GM23338 (cell line): ENCODE measurements around the gene RAB40B. TPM values are rescaled to one million over a fixed set of nuclear protein-coding genes. Genes with fewer than 3 reads are reported as not detected.

ENCODE experiments used
- ATAC-seq: fragments of 200-7000 bp; cut with Tn5 transposase; 3 replicates; pipeline ENCODE4 v1.9.1; 2020
- DNase-seq: peaks from one replicate; pipeline ENCODE4 v3.0.0-alpha.2; 2015; ENCODE audit warnings: low spot score
- H2AFZ ChIP-seq: fragments of 200-600 bp; sonication (generic); 2 replicates; pipeline ENCODE4 v1.8.0; 2016; ENCODE audit warnings: antibody characterized with exemption, mild to moderate bottlenecking, moderate library complexity
- H3F3A ChIP-seq: fragments of 200-600 bp; sonication (generic); replicated peaks from 2 replicates; pipeline ENCODE4 v1.8.0; 2017; ENCODE audit warnings: antibody characterized with exemption, mixed run types, low read depth
- H3K27ac ChIP-seq: fragments of 200-600 bp; sonication (generic); 2 replicates; pipeline ENCODE4 v1.6.1; 2016; ENCODE audit warnings: low read depth
- H3K27me3 ChIP-seq: fragments of 200-600 bp; sonication (generic); 2 replicates; pipeline ENCODE4 v1.8.0; 2016; ENCODE audit warnings: mild to moderate bottlenecking, mixed run types, moderate library complexity; ENCODE audit not compliant: insufficient read depth
- H3K36me3 ChIP-seq: fragments of 200-600 bp; sonication (generic); 2 replicates; pipeline ENCODE4 v1.8.0; 2016; ENCODE audit warnings: mild to moderate bottlenecking; ENCODE audit not compliant: insufficient read depth
- H3K4me1 ChIP-seq: fragments of 200-600 bp; sonication (generic); 2 replicates; pipeline ENCODE4 v1.8.0; 2016; ENCODE audit warnings: mild to moderate bottlenecking, moderate library complexity; ENCODE audit not compliant: insufficient read depth
- H3K4me2 ChIP-seq: fragments of 200-600 bp; sonication (generic); 2 replicates; pipeline ENCODE4 v1.7.1; 2017; ENCODE audit warnings: mixed run types
- H3K4me3 ChIP-seq: fragments of 200-600 bp; sonication (generic); 2 replicates; pipeline ENCODE4 v1.6.1; 2016; ENCODE audit warnings: mixed run types
- H3K79me2 ChIP-seq: fragments of 200-600 bp; sonication (generic); replicated peaks from 2 replicates; pipeline ENCODE4 v1.8.0; 2017; ENCODE audit warnings: mild to moderate bottlenecking; ENCODE audit not compliant: insufficient read depth
- H3K9me2 ChIP-seq: fragments of 200-600 bp; sonication (generic); 2 replicates; pipeline ENCODE4 v1.8.0; 2017; ENCODE audit not compliant: insufficient read depth
- H4K20me1 ChIP-seq: fragments of 200-600 bp; sonication (generic); replicated peaks from 2 replicates; pipeline ENCODE4 v1.8.0; 2017; ENCODE audit warnings: mild to moderate bottlenecking; ENCODE audit not compliant: insufficient read depth
- H3K27ac Mint-ChIP-seq: 2 replicates; pipeline ENCODE4 v1.8.0; 2020; ENCODE audit warnings: inconsistent platforms, mild to moderate bottlenecking, moderate library complexity, mixed read lengths
- H3K27me3 Mint-ChIP-seq: 3 replicates; pipeline ENCODE4 v1.8.0; 2022; ENCODE audit warnings: low read depth, mild to moderate bottlenecking, moderate library complexity, mixed read lengths, inconsistent platforms; ENCODE audit not compliant: insufficient read depth, poor library complexity
- H3K36me3 Mint-ChIP-seq: 3 replicates; pipeline ENCODE4 v1.8.0; 2021; ENCODE audit warnings: low read depth, mild to moderate bottlenecking, inconsistent platforms, moderate library complexity, mixed read lengths
- H3K4me1 Mint-ChIP-seq: 3 replicates; pipeline ENCODE4 v1.8.0; 2020; ENCODE audit warnings: mild to moderate bottlenecking, inconsistent platforms, mixed read lengths
- H3K4me3 Mint-ChIP-seq: 3 replicates; pipeline ENCODE4 v1.8.0; 2021; ENCODE audit warnings: moderate library complexity, mild to moderate bottlenecking, inconsistent platforms, mixed read lengths
- H3K9me3 Mint-ChIP-seq: 3 replicates; pipeline ENCODE4 v1.8.0; 2020; ENCODE audit warnings: moderate library complexity, mild to moderate bottlenecking, inconsistent platforms, mixed read lengths
- JUNB ChIP-seq: IDR thresholded peaks from one replicate; pipeline ENCODE4 v1.6.1; 2016; ENCODE audit warnings: antibody characterized with exemption; ENCODE audit not compliant: unreplicated experiment
- NANOG ChIP-seq: IDR thresholded peaks from 2 replicates; pipeline ENCODE4 v1.6.1; 2016; ENCODE audit warnings: antibody characterized with exemption, borderline replicate concordance
- STAT1 ChIP-seq: IDR thresholded peaks from one replicate; pipeline ENCODE4 v1.6.1; 2016; ENCODE audit warnings: antibody characterized with exemption; ENCODE audit not compliant: unreplicated experiment
- ZNF114 ChIP-seq: fragments of 250-450 bp; sonication (Bioruptor Pico); IDR thresholded peaks from 2 replicates; pipeline ENCODE4 v1.5.0; 2020; ENCODE audit warnings: mild to moderate bottlenecking, moderate library complexity
- ZNF331 ChIP-seq: fragments of 250-450 bp; sonication (Bioruptor Pico); IDR thresholded peaks from 2 replicates; pipeline ENCODE4 v1.5.0; 2020; ENCODE audit warnings: low read depth, mild to moderate bottlenecking, moderate library complexity
- ZNF462 ChIP-seq: fragments of 250-450 bp; sonication (Bioruptor Pico); IDR thresholded peaks from 2 replicates; pipeline ENCODE4 v1.5.0; 2020; ENCODE audit warnings: mild to moderate bottlenecking, moderate library complexity
- polyA plus RNA-seq: library from polyadenylated mRNA; unstranded; fragments of >200 nt; fragmentation: Nextera tagmentation; extraction: Ambion mirVana; gene quantifications from 2 replicates; pipeline ENCODE4 v1.2.1, GENCODE V29; 2016
- total RNA-seq: library from RNA; depleted of rRNA; stranded (reverse); fragments of >200 nt; shearing (Covaris generic); gene quantifications from 2 replicates; pipeline ENCODE4 v1.2.3, GENCODE V29; 2014
- TF ChIP-seq, protein P1 (sequence below): IDR thresholded peaks from 2 replicates; pipeline ENCODE4 v1.6.1; 2016; ENCODE audit warnings: antibody characterized with exemption
- TF ChIP-seq, protein P2 (sequence below): IDR thresholded peaks from one replicate; pipeline ENCODE4 v1.6.1; 2018; ENCODE audit warnings: antibody characterized with exemption; ENCODE audit not compliant: unreplicated experiment

Gene RAB40B
- total and polyA plus RNA-seq, 2 experiments from 2014 or later: 4.2 to 5.2 TPM

- Mint-ChIP-seq H3K4me1 (peaks cover 9% of the 10 kb centered on the region), H3K27ac (no peak overlapping the region), H3K36me3 (peaks cover 24% of the 10 kb centered on the region), H3K4me3 (no peak overlapping the region), H3K27me3 (peaks cover 1% of the 10 kb centered on the region), H3K9me3 (no peaks in the 10 kb centered on the region; the same call in 2 of the 3 replicates)
- no peak overlapping the region for H3K4me3 ChIP-seq
- H3F3A ChIP-seq: no peaks in the 10 kb centered on the region
- no peaks in the 10 kb centered on the region for H4K20me1 ChIP-seq
- TF ChIP-seq STAT1 (no peak), ZNF114 (CRISPR knock-in tag) (no peak)
- TF ChIP-seq, protein P1, sequence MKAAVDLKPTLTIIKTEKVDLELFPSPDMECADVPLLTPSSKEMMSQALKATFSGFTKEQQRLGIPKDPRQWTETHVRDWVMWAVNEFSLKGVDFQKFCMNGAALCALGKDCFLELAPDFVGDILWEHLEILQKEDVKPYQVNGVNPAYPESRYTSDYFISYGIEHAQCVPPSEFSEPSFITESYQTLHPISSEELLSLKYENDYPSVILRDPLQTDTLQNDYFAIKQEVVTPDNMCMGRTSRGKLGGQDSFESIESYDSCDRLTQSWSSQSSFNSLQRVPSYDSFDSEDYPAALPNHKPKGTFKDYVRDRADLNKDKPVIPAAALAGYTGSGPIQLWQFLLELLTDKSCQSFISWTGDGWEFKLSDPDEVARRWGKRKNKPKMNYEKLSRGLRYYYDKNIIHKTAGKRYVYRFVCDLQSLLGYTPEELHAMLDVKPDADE: no peak
- H3K79me2 ChIP-seq: peaks cover 4% of the 10 kb centered on the region; the same call in 1 of the 2 replicates
- no peak overlapping the region for H2AFZ ChIP-seq
- H3K4me1 ChIP-seq: peaks cover 4% of the 10 kb centered on the region; the same call in 1 of the 2 replicates
- H3K27ac ChIP-seq: no peak overlapping the region
- 0 out of 2 replicates have a peak, but pooled peaks cover 4% of the 10 kb centered on the region for H3K27me3 ChIP-seq
- no peak overlapping the region for H3K4me2 ChIP-seq
- DNase-seq: no peak
- H3K36me3 ChIP-seq: no peaks in the 10 kb centered on the region
- no peaks in the 10 kb centered on the region for H3K9me2 ChIP-seq
- ATAC-seq: no peak
Measured at GRCh38 chr17:82720204-82720603, 21.7 kb upstream of the RAB40B start.

- Histone ChIP-seq H3K27ac (no peak overlapping the region), H3F3A (no peaks in the 10 kb centered on the region), H3K27me3 (0 out of 2 replicates have a peak, but pooled peaks cover 4% of the 10 kb centered on the region), H3K36me3 (no peaks in the 10 kb centered on the region), H3K4me2 (no peak overlapping the region), H3K4me3 (no peak overlapping the region), H3K4me1 (peaks cover 4% of the 10 kb centered on the region; the same call in 1 of the 2 replicates), H2AFZ (no peak overlapping the region), H4K20me1 (no peaks in the 10 kb centered on the region), H3K9me2 (no peaks in the 10 kb centered on the region), H3K79me2 (peaks cover 4% of the 10 kb centered on the region; the same call in 1 of the 2 replicates)
- H3K36me3 Mint-ChIP-seq: peaks cover 24% of the 10 kb centered on the region
- DNase-seq: no peak
- peaks cover 9% of the 10 kb centered on the region for H3K4me1 Mint-ChIP-seq
- no peak overlapping the region for H3K4me3 Mint-ChIP-seq
- peaks cover 1% of the 10 kb centered on the region for H3K27me3 Mint-ChIP-seq
- no peak for ATAC-seq
- no peak overlapping the region for H3K27ac Mint-ChIP-seq
- H3K9me3 Mint-ChIP-seq: no peaks in the 10 kb centered on the region; the same call in 2 of the 3 replicates
- TF ChIP-seq ZNF462 (CRISPR knock-in tag) (no peak), NANOG (no peak), JUNB (no peak), ZNF331 (CRISPR knock-in tag) (no peak), ZNF114 (CRISPR knock-in tag) (no peak)
- TF ChIP-seq, protein P2, sequence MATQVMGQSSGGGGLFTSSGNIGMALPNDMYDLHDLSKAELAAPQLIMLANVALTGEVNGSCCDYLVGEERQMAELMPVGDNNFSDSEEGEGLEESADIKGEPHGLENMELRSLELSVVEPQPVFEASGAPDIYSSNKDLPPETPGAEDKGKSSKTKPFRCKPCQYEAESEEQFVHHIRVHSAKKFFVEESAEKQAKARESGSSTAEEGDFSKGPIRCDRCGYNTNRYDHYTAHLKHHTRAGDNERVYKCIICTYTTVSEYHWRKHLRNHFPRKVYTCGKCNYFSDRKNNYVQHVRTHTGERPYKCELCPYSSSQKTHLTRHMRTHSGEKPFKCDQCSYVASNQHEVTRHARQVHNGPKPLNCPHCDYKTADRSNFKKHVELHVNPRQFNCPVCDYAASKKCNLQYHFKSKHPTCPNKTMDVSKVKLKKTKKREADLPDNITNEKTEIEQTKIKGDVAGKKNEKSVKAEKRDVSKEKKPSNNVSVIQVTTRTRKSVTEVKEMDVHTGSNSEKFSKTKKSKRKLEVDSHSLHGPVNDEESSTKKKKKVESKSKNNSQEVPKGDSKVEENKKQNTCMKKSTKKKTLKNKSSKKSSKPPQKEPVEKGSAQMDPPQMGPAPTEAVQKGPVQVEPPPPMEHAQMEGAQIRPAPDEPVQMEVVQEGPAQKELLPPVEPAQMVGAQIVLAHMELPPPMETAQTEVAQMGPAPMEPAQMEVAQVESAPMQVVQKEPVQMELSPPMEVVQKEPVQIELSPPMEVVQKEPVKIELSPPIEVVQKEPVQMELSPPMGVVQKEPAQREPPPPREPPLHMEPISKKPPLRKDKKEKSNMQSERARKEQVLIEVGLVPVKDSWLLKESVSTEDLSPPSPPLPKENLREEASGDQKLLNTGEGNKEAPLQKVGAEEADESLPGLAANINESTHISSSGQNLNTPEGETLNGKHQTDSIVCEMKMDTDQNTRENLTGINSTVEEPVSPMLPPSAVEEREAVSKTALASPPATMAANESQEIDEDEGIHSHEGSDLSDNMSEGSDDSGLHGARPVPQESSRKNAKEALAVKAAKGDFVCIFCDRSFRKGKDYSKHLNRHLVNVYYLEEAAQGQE: no peak
- TF ChIP-seq, protein P1: no peak
Measured at GRCh38 chr17:82718986-82719685, 20.6 kb upstream of the RAB40B start.
